ENCODE results near the gene SLC38A11. TPM values are rescaled to one million over a fixed set of nuclear protein-coding genes. Genes with fewer than 3 reads are reported as not detected.

Gene SLC38A11
- total and polyA plus RNA-seq, 7 donors: 0.07 to 1.6 (median 0.52) TPM

- Histone ChIP-seq H3K36me3 (ENCODE audit: insufficient read depth in 1 of 2, low read depth in 1 of 2) (no peaks in the 10 kb centered on the region), H3K9me3 (no peaks in the 10 kb centered on the region), H3K27me3 (ENCODE audit: insufficient read depth in 3 of 3, low read length in 2 of 3) (no peaks in the 10 kb centered on the region), H3K4me1 (no peaks in the 10 kb centered on the region), H3K4me3 (no peak overlapping the region), H3K27ac (no peak overlapping the region)
- intact Hi-C loops (cut with DNase I): no loop called here
- 87 to 98% (median 93%) methylated on average over 2 of the region's 2 CpGs for WGBS, 3 donors
- ATAC-seq (no peak), DNase-seq (no peak)
- no peak for TF ChIP-seq CTCF (IDR thresholded peaks at IDR 0.05)
Observed at GRCh38 chr2:164967781-164968228, 12.5 kb upstream of the SLC38A11 start.

GRCh38 chr2:164967361-164967760 lies 12.0 kb upstream of the SLC38A11 start:
- no peaks in the 10 kb centered on the region for H3K9me3 ChIP-seq
- intact Hi-C loops (cut with DNase I): no loop called here
- no peak overlapping the region for H3K27ac ChIP-seq
- TF ChIP-seq CTCF (IDR thresholded peaks at IDR 0.05): no peak
- no peak overlapping the region for H3K4me3 ChIP-seq
- no peak for ATAC-seq
- no peaks in the 10 kb centered on the region for H3K27me3 ChIP-seq (ENCODE audit: insufficient read depth in 3 of 3, low read length in 2 of 3)
- H3K36me3 ChIP-seq (ENCODE audit: insufficient read depth in 1 of 2, low read depth in 1 of 2): no peaks in the 10 kb centered on the region
- WGBS, 3 donors: 89 to 98% (median 89%) methylated on average over 2 of the region's 2 CpGs
- DNase-seq: no peak
- no peaks in the 10 kb centered on the region for H3K4me1 ChIP-seq

DNA sequence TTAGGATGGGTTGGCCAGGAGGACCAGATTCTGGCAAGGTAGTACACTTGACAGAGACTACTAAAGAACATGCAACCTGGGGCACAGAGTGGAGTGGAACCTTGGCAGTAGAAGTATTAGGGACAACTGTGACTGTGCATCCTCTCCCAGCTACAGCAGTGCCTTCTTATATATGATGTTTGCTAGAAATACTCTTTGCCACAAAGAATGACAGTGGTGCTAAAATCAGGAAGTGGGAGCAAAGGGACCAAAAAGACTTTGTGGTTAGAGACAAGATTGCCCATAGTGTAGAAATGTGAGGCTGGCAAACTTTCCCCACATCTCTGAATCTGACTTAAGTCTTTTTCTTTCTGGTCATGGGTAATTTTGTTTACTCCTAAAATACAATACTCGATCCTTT lies 9.4 kb upstream of the SLC38A11 start:
- no peak for DNase-seq
- ATAC-seq: no peak
- TF ChIP-seq CTCF (IDR thresholded peaks at IDR 0.05): no peak
- no peaks in the 10 kb centered on the region for H3K27me3 ChIP-seq (ENCODE audit: insufficient read depth in 3 of 3, low read length in 2 of 3)
- WGBS, 3 donors: 68 to 75% (median 70%) methylated on average over 1 of the region's 1 CpG
- no peaks in the 10 kb centered on the region for H3K36me3 ChIP-seq (ENCODE audit: insufficient read depth in 1 of 2, low read depth in 1 of 2)
- no peak overlapping the region for H3K4me3 ChIP-seq
- H3K4me1 ChIP-seq: no peaks in the 10 kb centered on the region
- H3K9me3 ChIP-seq: no peaks in the 10 kb centered on the region
- intact Hi-C loops (cut with DNase I): no loop called here
- H3K27ac ChIP-seq: no peak overlapping the region

DNA sequence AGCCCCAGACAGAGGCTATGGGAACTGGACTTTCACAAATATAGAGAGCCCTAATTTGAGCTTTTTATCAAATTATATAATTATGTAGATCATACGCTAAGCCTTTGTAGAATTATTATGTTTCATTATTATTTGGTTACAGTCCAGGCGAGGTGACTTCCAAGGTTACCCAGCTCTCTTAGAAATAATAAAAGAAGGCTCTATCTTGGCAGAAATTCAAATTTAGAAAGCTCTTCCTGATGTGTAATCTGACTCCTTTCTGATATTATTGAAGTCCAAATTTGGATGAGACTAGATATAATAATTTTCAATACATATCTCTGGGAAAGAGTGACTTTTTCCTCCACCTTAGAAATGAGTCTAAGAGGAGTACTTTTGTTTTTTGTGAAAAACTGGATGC lies 4.8 kb upstream of the SLC38A11 start:
- ATAC-seq (no peak), DNase-seq (no peak)
- Histone ChIP-seq H3K27ac (no peak overlapping the region), H3K4me3 (no peak overlapping the region), H3K9me3 (no peaks in the 10 kb centered on the region), H3K4me1 (no peaks in the 10 kb centered on the region), H3K36me3 (ENCODE audit: insufficient read depth in 1 of 2, low read depth in 1 of 2) (no peaks in the 10 kb centered on the region), H3K27me3 (ENCODE audit: insufficient read depth in 3 of 3, low read length in 2 of 3) (no peaks in the 10 kb centered on the region)
- intact Hi-C loops (cut with DNase I): no loop called here
- TF ChIP-seq CTCF (IDR thresholded peaks at IDR 0.05): no peak
- 55 to 63% (median 59%) methylated on average over 2 of the region's 2 CpGs for WGBS, 3 donors

GRCh38 chr2:164954186-164954585 lies 1.1 kb downstream of the SLC38A11 start:
- H3K27me3 ChIP-seq (ENCODE audit: insufficient read depth in 3 of 3, low read length in 2 of 3): peaks cover 0 to 14% (median 0%) of the 10 kb centered on the region in 3 donors
- DNase-seq (no peak), ATAC-seq (no peak)
- no peaks in the 10 kb centered on the region for H3K4me1 ChIP-seq
- 90 to 94% (median 92%) methylated on average over 4 of the region's 4 CpGs for WGBS, 3 donors
- H3K27ac ChIP-seq: no peak overlapping the region
- no peaks in the 10 kb centered on the region for H3K9me3 ChIP-seq
- H3K36me3 ChIP-seq (ENCODE audit: insufficient read depth in 1 of 2, low read depth in 1 of 2): no peaks in the 10 kb centered on the region
- no peak for TF ChIP-seq CTCF (IDR thresholded peaks at IDR 0.05)
- H3K4me3 ChIP-seq: no peak overlapping the region
- intact Hi-C loops (cut with DNase I): no loop called here

All from psoas muscle (tissue), 8 donors.